Stimulated activated naive CD8-positive, alpha-beta T cell treated with anti-CD3 and anti-CD28 coated beads, Interleukin-15, amount 100 ng/mL, for 72 hours (primary cell): ENCODE data around the gene ZNF57.
"Not testable (repeated sequence)": the region's sequence is repeated elsewhere in the genome, so short reads cannot be mapped to it uniquely, and the experiment has no call there.

Source experiments
- ATAC-seq: fragments of 150-1000 bp; cut with Tn5 transposase; 2 replicates; pipeline ENCODE4 v1.10.0; 2021; ENCODE audit warnings: mild to moderate bottlenecking, moderate library complexity
- DNase-seq, 2 donors: peaks; one replicate each; pipeline ENCODE4 v3.0.0; 2021 to 2022
- H3K27ac Mint-ChIP-seq, 2 donors: one replicate each; pipeline ENCODE4 v1.8.0; 2022; ENCODE audit warnings: mild to moderate bottlenecking in 2 of 2, mixed read lengths in 2 of 2, moderate library complexity in 2 of 2
- H3K27me3 Mint-ChIP-seq: one replicate; pipeline ENCODE4 v1.8.0; 2022; ENCODE audit warnings: mixed read lengths
- H3K4me1 Mint-ChIP-seq: one replicate; pipeline ENCODE4 v1.8.0; 2022; ENCODE audit warnings: mild to moderate bottlenecking, mixed read lengths
- H3K4me3 Mint-ChIP-seq, 2 donors: one replicate each; pipeline ENCODE4 v1.8.0; 2022; ENCODE audit warnings: mild to moderate bottlenecking in 2 of 2, mixed read lengths in 2 of 2, moderate library complexity in 1 of 2
- H3K9me3 Mint-ChIP-seq, 2 donors: one replicate each; pipeline ENCODE4 v1.8.0; 2022; ENCODE audit warnings: mixed read lengths in 2 of 2

ZNF57 gene

GRCh38 chr19:2883686-2884439 lies 16.9 kb upstream of the ZNF57 start:
- Mint-ChIP-seq H3K27me3 (no peaks in the 10 kb centered on the region), H3K4me1 (peaks cover 10% of the 10 kb centered on the region), H3K4me3 (no peak overlapping the region), H3K9me3 (peaks cover 0 to 7% of the 10 kb centered on the region in 2 donors), H3K27ac (no peak overlapping the region)
- no peak for ATAC-seq
- no peak for DNase-seq

GRCh38 chr19:2885736-2886135 lies 15.0 kb upstream of the ZNF57 start:
- H3K4me3 Mint-ChIP-seq = no peak overlapping the region
- no peak for ATAC-seq
- DNase-seq = no peak
- H3K4me1 Mint-ChIP-seq = peaks cover 12% of the 10 kb centered on the region
- H3K27ac Mint-ChIP-seq = no peak overlapping the region
- H3K9me3 Mint-ChIP-seq = no peaks in the 10 kb centered on the region
- no peaks in the 10 kb centered on the region for H3K27me3 Mint-ChIP-seq

- H3K27me3 Mint-ChIP-seq = no peaks in the 10 kb centered on the region
- no peak overlapping the region for H3K4me3 Mint-ChIP-seq
- no peak overlapping the region for H3K27ac Mint-ChIP-seq
- H3K4me1 Mint-ChIP-seq = peaks cover 12% of the 10 kb centered on the region
- DNase-seq = no peak
- ATAC-seq = no peak
- H3K9me3 Mint-ChIP-seq = no peaks in the 10 kb centered on the region
These were observed 13.3 kb upstream of the ZNF57 start for GRCh38 chr19:2887391-2887914.

- ATAC-seq = peak; percentile 85
- no peaks in the 10 kb centered on the region for H3K9me3 Mint-ChIP-seq
- H3K4me3 Mint-ChIP-seq = peak overlapping the region; percentile 68 to 69
- peak; percentile 48 to 73 for DNase-seq
- H3K27ac Mint-ChIP-seq = no peak overlapping the region
- H3K27me3 Mint-ChIP-seq = no peaks in the 10 kb centered on the region
- H3K4me1 Mint-ChIP-seq = peaks cover 12% of the 10 kb centered on the region
These were observed 11.9 kb upstream of the ZNF57 start for GRCh38 chr19:2888731-2889224.

- peaks cover 12% of the 10 kb centered on the region for H3K4me1 Mint-ChIP-seq
- H3K27me3 Mint-ChIP-seq, H3K9me3 Mint-ChIP-seq, DNase-seq, H3K4me3 Mint-ChIP-seq, H3K27ac Mint-ChIP-seq, ATAC-seq: not testable (repeated sequence)
These were observed 10.2 kb upstream of the ZNF57 start for GRCh38 chr19:2890531-2890930.

GRCh38 chr19:2896694-2897093 lies 4.0 kb upstream of the ZNF57 start:
- Mint-ChIP-seq H3K27me3 (no peaks in the 10 kb centered on the region), H3K4me3 (no peak overlapping the region), H3K4me1 (peaks cover 11% of the 10 kb centered on the region), H3K27ac (no peak overlapping the region), H3K9me3 (peaks cover 9 to 24% of the 10 kb centered on the region in 2 donors)
- DNase-seq = no peak
- no peak for ATAC-seq

GRCh38 chr19:2902590-2903218 lies 2.0 kb downstream of the ZNF57 start:
- H3K4me3 Mint-ChIP-seq = peak overlapping the region in 1 of 2 donors; percentile 16
- H3K4me1 Mint-ChIP-seq = peaks cover 42% of the 10 kb centered on the region
- ATAC-seq (no peak), DNase-seq (no peak)
- no peak overlapping the region for H3K27ac Mint-ChIP-seq
- H3K27me3 Mint-ChIP-seq = no peaks in the 10 kb centered on the region
- H3K9me3 Mint-ChIP-seq = peaks cover 1 to 6% of the 10 kb centered on the region in 2 donors

GRCh38 chr19:2903326-2903725 lies 2.6 kb downstream of the ZNF57 start:
- H3K27me3 Mint-ChIP-seq, ATAC-seq, H3K27ac Mint-ChIP-seq, H3K9me3 Mint-ChIP-seq, H3K4me3 Mint-ChIP-seq, DNase-seq: not testable (repeated sequence)
- H3K4me1 Mint-ChIP-seq = peaks cover 44% of the 10 kb centered on the region

- peak overlapping the region in 1 of 2 donors; percentile 42 for H3K27ac Mint-ChIP-seq
- no peak for ATAC-seq
- no peak for DNase-seq
- H3K4me1 Mint-ChIP-seq = peaks cover 50% of the 10 kb centered on the region
- no peak overlapping the region for H3K4me3 Mint-ChIP-seq
- no peaks in the 10 kb centered on the region for H3K9me3 Mint-ChIP-seq
- H3K27me3 Mint-ChIP-seq = no peaks in the 10 kb centered on the region
These were observed 5.3 kb downstream of the ZNF57 start for GRCh38 chr19:2905918-2906519.

- Mint-ChIP-seq H3K4me1 (peaks cover 48% of the 10 kb centered on the region), H3K9me3 (peaks cover 0 to 2% of the 10 kb centered on the region in 2 donors), H3K27ac (no peak overlapping the region), H3K27me3 (no peaks in the 10 kb centered on the region), H3K4me3 (no peak overlapping the region)
- DNase-seq (no peak), ATAC-seq (no peak)
These were observed 6.0 kb downstream of the ZNF57 start for GRCh38 chr19:2906631-2907195.

GRCh38 chr19:2912306-2912705 lies 11.6 kb downstream of the ZNF57 start:
- H3K4me1 Mint-ChIP-seq = peaks cover 33% of the 10 kb centered on the region
- ATAC-seq (no peak), DNase-seq (no peak)
- no peak overlapping the region for H3K4me3 Mint-ChIP-seq
- H3K27ac Mint-ChIP-seq = no peak overlapping the region
- H3K27me3 Mint-ChIP-seq = no peaks in the 10 kb centered on the region
- peaks cover 6 to 13% of the 10 kb centered on the region in 2 donors for H3K9me3 Mint-ChIP-seq

- Mint-ChIP-seq H3K4me3 (no peak overlapping the region), H3K27me3 (no peaks in the 10 kb centered on the region), H3K9me3 (peaks cover 8 to 13% of the 10 kb centered on the region in 2 donors), H3K27ac (no peak overlapping the region), H3K4me1 (peaks cover 5% of the 10 kb centered on the region)
- ATAC-seq = no peak
- no peak for DNase-seq
These were observed 16.8 kb downstream of the ZNF57 start for GRCh38 chr19:2917275-2918184.

GRCh38 chr19:2922987-2923386 lies 22.3 kb downstream of the ZNF57 start:
- no peaks in the 10 kb centered on the region for H3K4me1 Mint-ChIP-seq
- H3K27me3 Mint-ChIP-seq = no peaks in the 10 kb centered on the region
- no peak for DNase-seq
- no peaks in the 10 kb centered on the region for H3K9me3 Mint-ChIP-seq
- no peak overlapping the region for H3K4me3 Mint-ChIP-seq
- ATAC-seq = no peak
- H3K27ac Mint-ChIP-seq = no peak overlapping the region

- H3K9me3 Mint-ChIP-seq = no peaks in the 10 kb centered on the region
- H3K27ac Mint-ChIP-seq = no peak overlapping the region
- H3K4me3 Mint-ChIP-seq = no peak overlapping the region
- DNase-seq (no peak), ATAC-seq (no peak)
- H3K27me3 Mint-ChIP-seq = no peaks in the 10 kb centered on the region
- no peaks in the 10 kb centered on the region for H3K4me1 Mint-ChIP-seq
These were observed 22.8 kb downstream of the ZNF57 start for GRCh38 chr19:2923510-2923909.
